Tibial nerve (tissue), 4 donors: Measurements from ENCODE around the gene TBRG4. TPM values are rescaled to one million over a fixed set of nuclear protein-coding genes. Genes with fewer than 3 reads are reported as not detected.

Experiments used
- DNase-seq, 2 donors: peaks; one replicate each; pipeline ENCODE4 v3.0.0-alpha.2; 2019; ENCODE audit warnings: low spot score in 2 of 2
- H3K27ac ChIP-seq, 4 donors: fragments of 200-600 bp; sonication (generic) in 3 of 4; one replicate each; pipeline ENCODE4 v1.5.1; 2017 to 2019; ENCODE audit warnings: mild to moderate bottlenecking in 1 of 4
- H3K27me3 ChIP-seq, 2 donors: fragments of 200-600 bp; sonication (generic) in 1 of 2; one replicate each; pipeline versions ENCODE4 v1.5.1 to v1.6.0; 2017 to 2019
- H3K36me3 ChIP-seq, 3 donors: fragments of 200-600 bp; sonication (generic); one replicate each; pipeline ENCODE4 v1.5.1; 2018 to 2019
- H3K4me1 ChIP-seq, 4 donors: fragments of 200-600 bp; sonication (generic) in 3 of 4; one replicate each; pipeline ENCODE4 v1.5.1; 2017 to 2019
- H3K4me3 ChIP-seq, 4 donors: fragments of 200-600 bp; sonication (generic) in 3 of 4; one replicate each; pipeline ENCODE4 v1.5.1; 2017 to 2019; ENCODE audit warnings: mild to moderate bottlenecking in 1 of 4, moderate library complexity in 1 of 4
- H3K9me3 ChIP-seq, 4 donors: fragments of 200-600 bp; sonication (generic) in 3 of 4; one replicate each; pipeline ENCODE4 v1.5.1; 2017 to 2019
- EP300 ChIP-seq, 2 donors: sonication (generic); formaldehyde crosslinking; IDR thresholded peaks; one replicate each; pipeline ENCODE4 v1.6.1; 2017; ENCODE audit warnings: antibody characterized with exemption in 2 of 2, mild to moderate bottlenecking in 1 of 2
- POLR2A ChIP-seq, 2 donors: fragments of 450-650 bp; IDR thresholded peaks; one replicate each; pipeline ENCODE4 v1.6.1; 2017; ENCODE audit warnings: antibody characterized with exemption in 2 of 2, mild to moderate bottlenecking in 2 of 2, moderate library complexity in 2 of 2
- WGBS, 2 donors: methylation state at CpG; one replicate each; pipeline ENCODE4 v1.1.5; 2018; 5-methylcytosine and 5-hydroxymethylcytosine counted together
- total RNA-seq, 4 donors: library from RNA; depleted of rRNA; stranded (reverse); fragments of >200 nt; gene quantifications; one replicate each; pipeline ENCODE4 v1.1.0, GENCODE V29; 2016
- TF ChIP-seq, protein P1 (sequence below), 5 experiments: fragments of 200-600 bp in 3 of 5; fragments of 450-650 bp in 2 of 5; sonication (generic) in 3 of 5; IDR thresholded peaks; one replicate each; pipeline ENCODE4 v1.5.1; 2016 to 2019; ENCODE audit warnings: antibody characterized with exemption in 5 of 5, mild to moderate bottlenecking in 3 of 5, moderate library complexity in 2 of 5

TBRG4 gene
- total RNA-seq, 4 donors from 2014 or later: 32.3 to 81.3 (median 54.0) TPM

DNA sequence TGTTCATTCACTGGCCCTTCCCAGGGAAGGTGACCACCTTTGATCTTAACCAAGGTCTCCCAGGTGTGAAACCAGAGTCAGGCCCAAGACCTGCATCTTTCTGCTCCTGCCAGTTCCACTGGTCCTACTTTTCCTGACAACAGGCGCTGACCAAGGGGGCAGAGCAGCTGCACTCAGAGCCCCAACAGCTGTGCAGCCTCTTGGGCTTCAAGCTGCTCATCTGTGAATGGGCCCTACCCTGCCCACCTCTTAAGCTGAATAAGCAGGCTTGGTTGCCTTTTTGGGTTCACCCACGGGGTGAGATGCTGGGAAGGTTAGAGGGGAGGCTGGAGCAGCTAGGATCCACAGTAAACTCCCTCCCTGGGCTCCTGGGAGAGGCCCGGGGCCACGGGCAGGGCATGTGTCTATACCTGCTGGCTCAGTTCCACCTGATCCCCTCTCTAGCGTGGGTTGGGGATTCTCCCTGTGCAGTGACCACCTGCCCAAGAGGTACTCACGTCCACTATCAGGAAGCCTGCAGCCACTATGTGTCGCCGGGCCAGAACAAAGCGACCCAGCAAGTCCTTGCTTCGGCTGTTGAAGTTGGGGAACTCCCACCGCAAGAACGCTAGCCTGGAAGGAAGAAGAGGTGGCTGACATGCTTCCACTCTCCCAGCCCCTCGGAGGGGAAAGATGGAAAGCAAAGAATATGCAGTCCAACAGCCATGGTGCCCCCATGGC lies 10.6 kb downstream of the TBRG4 start:
- Histone ChIP-seq H3K36me3 (peaks cover 13 to 84% (median 58%) of the 10 kb centered on the region in 3 donors), H3K4me3 (no peak overlapping the region), H3K4me1 (no peaks in the 10 kb centered on the region), H3K27me3 (no peaks in the 10 kb centered on the region), H3K27ac (no peak overlapping the region), H3K9me3 (no peaks in the 10 kb centered on the region)
- WGBS, 2 donors: 91 to 94% methylated on average over 9 to 13 of the region's 13 CpGs
- TF ChIP-seq POLR2A (IDR thresholded peaks at IDR 0.05): no peak
- TF ChIP-seq, protein P1, sequence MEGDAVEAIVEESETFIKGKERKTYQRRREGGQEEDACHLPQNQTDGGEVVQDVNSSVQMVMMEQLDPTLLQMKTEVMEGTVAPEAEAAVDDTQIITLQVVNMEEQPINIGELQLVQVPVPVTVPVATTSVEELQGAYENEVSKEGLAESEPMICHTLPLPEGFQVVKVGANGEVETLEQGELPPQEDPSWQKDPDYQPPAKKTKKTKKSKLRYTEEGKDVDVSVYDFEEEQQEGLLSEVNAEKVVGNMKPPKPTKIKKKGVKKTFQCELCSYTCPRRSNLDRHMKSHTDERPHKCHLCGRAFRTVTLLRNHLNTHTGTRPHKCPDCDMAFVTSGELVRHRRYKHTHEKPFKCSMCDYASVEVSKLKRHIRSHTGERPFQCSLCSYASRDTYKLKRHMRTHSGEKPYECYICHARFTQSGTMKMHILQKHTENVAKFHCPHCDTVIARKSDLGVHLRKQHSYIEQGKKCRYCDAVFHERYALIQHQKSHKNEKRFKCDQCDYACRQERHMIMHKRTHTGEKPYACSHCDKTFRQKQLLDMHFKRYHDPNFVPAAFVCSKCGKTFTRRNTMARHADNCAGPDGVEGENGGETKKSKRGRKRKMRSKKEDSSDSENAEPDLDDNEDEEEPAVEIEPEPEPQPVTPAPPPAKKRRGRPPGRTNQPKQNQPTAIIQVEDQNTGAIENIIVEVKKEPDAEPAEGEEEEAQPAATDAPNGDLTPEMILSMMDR (IDR thresholded peaks at IDR 0.05): no peak
- no peak for DNase-seq

DNA sequence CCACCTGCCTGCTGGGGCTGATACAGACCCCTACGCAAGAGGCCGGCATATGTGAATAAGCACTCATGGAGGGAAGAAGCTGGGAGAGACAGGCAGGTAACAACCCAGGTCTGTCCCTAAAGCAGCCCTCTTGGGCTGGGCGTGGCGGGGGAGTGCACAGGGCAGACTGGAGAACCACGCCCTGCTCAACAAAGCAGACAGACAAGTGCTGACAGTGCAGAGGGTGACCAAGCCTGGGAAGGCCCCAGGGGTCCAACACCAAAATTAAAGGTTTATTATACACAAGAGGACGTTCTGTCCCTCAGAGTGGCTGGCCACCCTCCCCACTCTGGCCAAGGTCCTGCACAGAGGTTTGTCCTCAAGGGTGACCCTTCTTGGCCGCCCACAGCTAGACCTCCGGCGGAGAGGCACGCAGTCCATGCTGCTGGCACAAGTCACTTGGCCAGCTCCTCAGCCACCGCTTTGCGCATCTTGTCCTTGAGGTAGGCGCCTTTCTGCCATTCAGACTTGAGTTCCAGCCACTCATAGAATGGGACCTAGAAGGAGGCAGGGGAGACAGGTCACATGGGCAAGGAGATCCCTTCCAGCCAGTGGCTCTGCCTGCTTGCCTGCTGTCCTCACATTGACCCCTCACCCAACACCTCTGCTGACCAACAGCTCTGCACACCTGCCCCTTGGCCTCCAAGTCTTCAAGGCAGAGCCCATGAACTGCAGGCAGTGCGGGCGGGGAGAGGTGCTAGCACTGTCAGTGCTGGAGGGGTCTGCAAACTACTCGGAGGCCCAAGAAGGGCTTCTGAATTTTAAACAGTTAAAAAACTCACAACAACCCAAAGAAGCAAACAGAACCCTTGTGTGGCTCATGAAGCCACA lies 11.4 kb downstream of the TBRG4 start:
- no peaks in the 10 kb centered on the region for H3K4me1 ChIP-seq
- H3K36me3 ChIP-seq: peaks cover 10 to 76% (median 54%) of the 10 kb centered on the region in 3 donors
- no peaks in the 10 kb centered on the region for H3K27me3 ChIP-seq
- 90 to 93% methylated on average over 14 to 16 of the region's 16 CpGs for WGBS, 2 donors
- H3K27ac ChIP-seq: no peak overlapping the region
- no peak overlapping the region for H3K4me3 ChIP-seq
- no peak for DNase-seq
- peaks cover 0 to 3% (median 0%) of the 10 kb centered on the region in 4 donors for H3K9me3 ChIP-seq
- TF ChIP-seq EP300 (IDR thresholded peaks at IDR 0.05): no peak
- TF ChIP-seq POLR2A (IDR thresholded peaks at IDR 0.05): no peak
- TF ChIP-seq, protein P1 (IDR thresholded peaks at IDR 0.05): no peak

- WGBS, 2 donors: 87 to 88% methylated on average over 10 of the region's 10 CpGs
- no peak for DNase-seq
- peaks cover 0 to 11% (median 0%) of the 10 kb centered on the region in 4 donors for H3K9me3 ChIP-seq
- peaks cover 8 to 67% (median 45%) of the 10 kb centered on the region in 3 donors for H3K36me3 ChIP-seq
- no peak overlapping the region for H3K27ac ChIP-seq
- no peaks in the 10 kb centered on the region for H3K4me1 ChIP-seq
- no peak overlapping the region for H3K4me3 ChIP-seq
- no peaks in the 10 kb centered on the region for H3K27me3 ChIP-seq
- TF ChIP-seq EP300 (IDR thresholded peaks at IDR 0.05): no peak
- TF ChIP-seq, protein P1 (IDR thresholded peaks at IDR 0.05): no peak
- TF ChIP-seq POLR2A (IDR thresholded peaks at IDR 0.05): no peak
Measured at GRCh38 chr7:45098983-45099839, 12.3 kb downstream of the TBRG4 start.

DNA sequence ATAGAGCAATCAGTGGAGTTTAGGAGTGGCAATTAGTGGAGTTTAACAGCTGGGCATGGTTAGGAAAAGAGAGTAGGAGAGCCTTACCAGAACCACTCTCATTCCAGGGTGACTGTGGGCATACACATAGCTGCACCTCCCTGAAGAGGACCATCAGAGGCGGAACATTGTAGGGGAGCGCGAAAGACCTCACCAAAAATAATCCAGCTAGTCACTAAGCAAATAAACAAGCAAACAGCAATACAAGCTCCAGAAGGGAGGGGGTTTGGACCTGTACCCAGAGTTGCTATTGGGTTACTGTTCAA lies 18.6 kb downstream of the TBRG4 start:
- TF ChIP-seq POLR2A (IDR thresholded peaks at IDR 0.05): no peak
- TF ChIP-seq EP300 (IDR thresholded peaks at IDR 0.05): no peak
- TF ChIP-seq, protein P1 (IDR thresholded peaks at IDR 0.05): no peak
- H3K27me3 ChIP-seq: no peaks in the 10 kb centered on the region
- H3K27ac ChIP-seq: no peak overlapping the region
- peaks cover 0 to 5% (median 0%) of the 10 kb centered on the region in 3 donors for H3K36me3 ChIP-seq
- H3K4me3 ChIP-seq: no peak overlapping the region
- 64 to 68% methylated on average over 3 of the region's 3 CpGs for WGBS, 2 donors
- H3K9me3 ChIP-seq: peaks cover 0 to 20% (median 0%) of the 10 kb centered on the region in 4 donors
- DNase-seq: no peak
- H3K4me1 ChIP-seq: peaks cover 0 to 19% (median 8%) of the 10 kb centered on the region in 4 donors
